Panc1 (cell line): ENCODE measurements around the gene BAHCC1. TPM values are rescaled to one million over a fixed set of nuclear protein-coding genes. Genes with fewer than 3 reads are reported as not detected.

Experiments
- ATAC-seq: fragments of 200-7000 bp; cut with Tn5 transposase; 2 replicates; pipeline ENCODE4 v1.9.1; 2020; ENCODE audit warnings: mild to moderate bottlenecking, moderate library complexity
- BruUV-seq: library from RNA; stranded (reverse); fragments of 400-500 nt; replicated peaks from 2 replicates; lab custom pipeline; 2021; lab: Mats Ljungman, UMichigan
- CTCF ChIA-PET: fragments of 300-600 bp; sonication (Branson Sonifier 250); formaldehyde crosslinking; loops from one replicate; lab custom pipeline; 2022; ENCODE audit warnings: antibody characterized with exemption; lab: Charles Lee
- POLR2A ChIA-PET: fragments of 300-600 bp; sonication (Branson Sonifier 250); formaldehyde crosslinking; loops from one replicate; lab custom pipeline; 2022; ENCODE audit warnings: antibody characterized with exemption; lab: Charles Lee
- DNase-seq: peaks from one replicate; pipeline ENCODE4 v3.0.0-alpha.2; 2010; ENCODE audit warnings: low read depth, low spot score
- H3K27ac ChIP-seq: 2 replicates; pipeline ENCODE4 v1.5.1; 2011; ENCODE audit warnings: mild to moderate bottlenecking, low read length, inconsistent platforms
- H3K27me3 ChIP-seq: fragments of 200-500 bp; sonication (Bioruptor generic); 2 replicates; pipeline ENCODE4 v1.6.0; 2014; ENCODE audit warnings: low read length, inconsistent platforms; ENCODE audit not compliant: control insufficient read depth, insufficient read depth
- H3K36me3 ChIP-seq: fragments of 200-500 bp; sonication (Bioruptor generic); 2 replicates; pipeline ENCODE4 v1.5.1; 2014; ENCODE audit warnings: inconsistent platforms, mild to moderate bottlenecking, low read length, moderate library complexity; ENCODE audit not compliant: control insufficient read depth, insufficient read depth
- H3K4me1 ChIP-seq: 2 replicates; pipeline ENCODE4 v1.5.1; 2011; ENCODE audit warnings: inconsistent platforms, mild to moderate bottlenecking, low read length, moderate library complexity; ENCODE audit not compliant: control insufficient read depth, insufficient read depth
- H3K4me3 ChIP-seq, 2 experiments: 2 replicates each; pipeline ENCODE4 v1.5.1; 2011 to 2012; ENCODE audit warnings: low read depth in 2 of 2, low read length in 2 of 2, mild to moderate bottlenecking in 2 of 2, inconsistent platforms in 1 of 2, moderate library complexity in 1 of 2
- H3K9me3 ChIP-seq: fragments of 200-500 bp; sonication (Bioruptor generic); 2 replicates; pipeline ENCODE4 v1.5.1; 2014; ENCODE audit warnings: low read depth, mild to moderate bottlenecking, inconsistent platforms, low read length, moderate library complexity; ENCODE audit not compliant: control insufficient read depth, insufficient read depth
- POLR2AphosphoS5 ChIP-seq: IDR thresholded peaks from 2 replicates; pipeline ENCODE4 v1.6.1; 2012; ENCODE audit warnings: mild to moderate bottlenecking, low read depth, low read length, moderate library complexity
- REST ChIP-seq, 2 experiments: IDR thresholded peaks; 2 replicates each; pipeline ENCODE4 v1.6.1; 2011 to 2012; ENCODE audit warnings: low read depth in 2 of 2, control low read depth in 1 of 2, low read length in 1 of 2, mild to moderate bottlenecking in 1 of 2, moderate library complexity in 1 of 2; ENCODE audit not compliant: insufficient read depth in 1 of 2
- SIN3A ChIP-seq: IDR thresholded peaks from 2 replicates; pipeline ENCODE4 v1.6.1; 2012; ENCODE audit warnings: low read depth, mild to moderate bottlenecking, low read length, moderate library complexity, borderline replicate concordance; ENCODE audit not compliant: insufficient read depth
- TCF7L2 ChIP-seq: IDR thresholded peaks from 2 replicates; pipeline ENCODE4 v1.6.1; 2011; ENCODE audit warnings: mild to moderate bottlenecking, low read depth, low read length, inconsistent platforms
- in situ Hi-C: cut with HindIII; loops from 2 replicates; pipeline ENCODE4 v1.10.0; 2016; ENCODE audit warnings: low sequenced_read_pairs, low pct_unique_long_range_greater_than_20kb
- intact Hi-C: fragments of 100-400 bp; cut with micrococcal nuclease; formaldehyde crosslinking; loops from one replicate; pipeline ENCODE4 v1.10.0; 2022; ENCODE audit not compliant: unreplicated experiment
- total RNA-seq: library from RNA; stranded (reverse); gene quantifications from one replicate; pipeline ENCODE4 v1.2.1, GENCODE V29; 2021; ENCODE audit not compliant: unreplicated experiment
- TF ChIP-seq, protein P1 (sequence below): fragments of 450-650 bp; IDR thresholded peaks from 2 replicates; pipeline ENCODE4 v1.5.1; 2017; ENCODE audit warnings: mild to moderate bottlenecking

Gene BAHCC1
- total RNA-seq, 1 experiment from 2014 or later = 77.4 TPM

- Histone ChIP-seq H3K36me3 (no peaks in the 10 kb centered on the region), H3K4me3 (no peak overlapping the region), H3K27me3 (no peaks in the 10 kb centered on the region), H3K27ac (no peak overlapping the region), H3K9me3 (no peaks in the 10 kb centered on the region), H3K4me1 (peaks cover 8% of the 10 kb centered on the region)
- no TSS peak for BruUV-seq
- intact Hi-C loops (no loop called here), in situ Hi-C loops (no loop called here)
- TF ChIP-seq, protein P1, sequence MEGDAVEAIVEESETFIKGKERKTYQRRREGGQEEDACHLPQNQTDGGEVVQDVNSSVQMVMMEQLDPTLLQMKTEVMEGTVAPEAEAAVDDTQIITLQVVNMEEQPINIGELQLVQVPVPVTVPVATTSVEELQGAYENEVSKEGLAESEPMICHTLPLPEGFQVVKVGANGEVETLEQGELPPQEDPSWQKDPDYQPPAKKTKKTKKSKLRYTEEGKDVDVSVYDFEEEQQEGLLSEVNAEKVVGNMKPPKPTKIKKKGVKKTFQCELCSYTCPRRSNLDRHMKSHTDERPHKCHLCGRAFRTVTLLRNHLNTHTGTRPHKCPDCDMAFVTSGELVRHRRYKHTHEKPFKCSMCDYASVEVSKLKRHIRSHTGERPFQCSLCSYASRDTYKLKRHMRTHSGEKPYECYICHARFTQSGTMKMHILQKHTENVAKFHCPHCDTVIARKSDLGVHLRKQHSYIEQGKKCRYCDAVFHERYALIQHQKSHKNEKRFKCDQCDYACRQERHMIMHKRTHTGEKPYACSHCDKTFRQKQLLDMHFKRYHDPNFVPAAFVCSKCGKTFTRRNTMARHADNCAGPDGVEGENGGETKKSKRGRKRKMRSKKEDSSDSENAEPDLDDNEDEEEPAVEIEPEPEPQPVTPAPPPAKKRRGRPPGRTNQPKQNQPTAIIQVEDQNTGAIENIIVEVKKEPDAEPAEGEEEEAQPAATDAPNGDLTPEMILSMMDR = no peak
- no peak for TF ChIP-seq SIN3A
- TF ChIP-seq REST (IDR thresholded peaks at IDR 0.05; ENCODE audit: insufficient read depth in 1 of 2, low read depth in 2 of 2, low read length in 1 of 2) = no peak
- no peak for TF ChIP-seq TCF7L2
- TF ChIP-seq POLR2AphosphoS5 = no peak
- ATAC-seq = no peak
- CTCF ChIA-PET = no interaction called here
- POLR2A ChIA-PET = interaction anchor here (0.6 kb wide), 2 partner anchors 98 to 583 kb away, joined by 3 to 11 read pairs; no protein-coding TSS in a partner anchor
- DNase-seq = no peak
These were observed 108.4 kb downstream of the BAHCC1 start for GRCh38 chr17:81503619-81504018.

DNA sequence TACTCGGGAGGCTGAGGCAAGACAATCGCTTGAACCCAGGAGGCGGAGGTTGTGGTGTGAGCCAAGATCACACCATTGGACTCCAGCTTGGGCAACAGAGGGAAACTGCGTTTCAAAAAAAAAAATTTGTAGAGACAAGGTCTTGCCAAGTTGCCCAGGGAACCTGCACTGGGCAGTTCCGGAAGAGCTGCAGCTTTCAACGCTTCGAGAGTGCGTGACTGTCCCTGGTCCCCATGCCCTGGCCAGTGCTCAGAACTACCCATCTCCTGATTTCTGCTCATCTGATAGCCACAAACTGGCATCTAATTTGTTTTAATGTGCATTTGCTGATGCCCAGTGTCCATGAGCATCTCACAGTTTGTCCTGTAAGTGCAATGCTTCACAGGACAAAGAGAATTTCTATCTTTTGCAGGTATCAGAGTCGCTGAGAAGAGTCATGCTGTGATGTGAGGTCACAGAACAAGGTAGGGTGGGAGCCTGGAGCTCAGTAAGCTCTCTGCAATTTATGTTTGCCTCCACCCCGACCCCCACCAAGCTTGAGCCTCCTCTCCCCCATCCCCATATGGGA is 113.5 kb downstream of the BAHCC1 start:
- ChIA-PET POLR2A (interaction anchor here (0.6 to 1.2 kb wide), 8 partner anchors 9 to 273 kb away, joined by 4 to 20 read pairs (median 8); partner anchors contain the start of gene BAHCC1), CTCF (interaction anchor here (0.6 kb wide), 1 partner anchor 80 kb away, joined by 3 read pairs; no protein-coding TSS in a partner anchor)
- Histone ChIP-seq H3K4me1 (peaks cover 13% of the 10 kb centered on the region), H3K27ac (peak overlapping the region; percentile 87), H3K4me3 (peak overlapping the region; percentile 67 to 100), H3K27me3 (no peaks in the 10 kb centered on the region), H3K36me3 (peaks cover 31% of the 10 kb centered on the region), H3K9me3 (no peaks in the 10 kb centered on the region)
- no TSS peak for BruUV-seq
- no peak for TF ChIP-seq TCF7L2
- TF ChIP-seq, protein P1 = no peak
- TF ChIP-seq POLR2AphosphoS5 = peak; percentile 90
- TF ChIP-seq SIN3A = peak; percentile 42; the same call in 1 of the 2 replicates
- TF ChIP-seq REST (IDR thresholded peaks at IDR 0.05; ENCODE audit: insufficient read depth in 1 of 2, low read depth in 2 of 2, low read length in 1 of 2) = no peak
- in situ Hi-C loops = no loop called here
- DNase-seq = no peak
- intact Hi-C loops = no loop called here
- ATAC-seq = peak; percentile 7; the same call in 1 of the 2 replicates
